GM21515 (cell line): Measurements from ENCODE around the gene AQP12B.
"Not testable (repeated sequence)": the region's sequence is repeated elsewhere in the genome, so short reads cannot be mapped to it uniquely, and the experiment has no call there.

ENCODE experiments used
- ATAC-seq: cut with Tn5 transposase; IDR thresholded peaks from one replicate; pipeline ENCODE4 v1.9.1; 2021; ENCODE audit not compliant: unreplicated experiment

AQP12B gene, protein sequence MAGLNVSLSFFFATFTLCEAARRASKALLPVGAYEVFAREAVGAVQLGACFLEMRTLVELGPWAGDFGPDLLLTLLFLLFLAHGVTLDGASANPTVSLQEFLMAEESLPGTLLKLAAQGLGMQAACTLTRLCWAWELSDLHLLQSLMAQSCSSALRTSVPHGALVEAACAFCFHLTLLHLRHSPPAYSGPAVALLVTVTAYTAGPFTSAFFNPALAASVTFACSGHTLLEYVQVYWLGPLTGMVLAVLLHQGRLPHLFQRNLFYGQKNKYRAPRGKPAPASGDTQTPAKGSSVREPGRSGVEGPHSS

DNA sequence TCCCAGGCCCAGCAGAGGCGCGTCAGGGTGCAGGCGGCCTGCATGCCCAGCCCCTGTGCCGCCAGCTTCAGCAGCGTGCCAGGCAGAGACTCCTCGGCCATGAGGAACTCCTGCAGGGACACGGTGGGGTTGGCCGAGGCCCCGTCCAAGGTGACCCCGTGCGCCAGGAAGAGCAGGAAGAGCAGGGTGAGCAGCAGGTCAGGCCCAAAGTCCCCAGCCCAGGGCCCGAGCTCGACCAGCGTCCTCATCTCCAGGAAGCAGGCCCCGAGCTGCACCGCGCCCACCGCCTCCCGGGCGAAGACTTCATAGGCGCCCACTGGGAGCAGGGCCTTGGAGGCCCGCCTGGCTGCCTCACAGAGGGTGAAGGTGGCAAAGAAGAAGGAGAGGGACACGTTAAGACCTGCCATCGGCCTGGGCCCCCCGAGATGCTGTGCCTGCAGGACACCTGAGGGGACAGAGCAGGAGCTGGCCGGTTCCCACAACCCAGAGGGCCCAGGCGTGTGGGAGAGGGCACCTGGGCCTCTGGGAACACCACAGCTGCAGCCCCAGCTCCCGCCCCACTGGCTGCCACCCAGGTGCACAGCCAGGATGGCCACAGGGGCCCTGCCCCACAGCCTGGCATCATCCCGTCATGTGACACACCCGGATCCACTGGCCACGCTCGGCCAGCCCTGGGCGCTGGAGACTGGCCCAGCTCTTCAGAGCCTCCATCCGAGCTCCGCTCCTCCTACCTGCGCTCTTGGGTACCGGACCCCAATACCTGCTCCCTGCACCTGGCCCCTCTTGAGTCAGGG, at the start of gene AQP12B:
TSS of gene AQP12B (minus strand) at position 455 of the 794 bp plus-strand sequence. CDS start at position 407, 48 bp downstream.
- not testable (repeated sequence) for ATAC-seq

DNA sequence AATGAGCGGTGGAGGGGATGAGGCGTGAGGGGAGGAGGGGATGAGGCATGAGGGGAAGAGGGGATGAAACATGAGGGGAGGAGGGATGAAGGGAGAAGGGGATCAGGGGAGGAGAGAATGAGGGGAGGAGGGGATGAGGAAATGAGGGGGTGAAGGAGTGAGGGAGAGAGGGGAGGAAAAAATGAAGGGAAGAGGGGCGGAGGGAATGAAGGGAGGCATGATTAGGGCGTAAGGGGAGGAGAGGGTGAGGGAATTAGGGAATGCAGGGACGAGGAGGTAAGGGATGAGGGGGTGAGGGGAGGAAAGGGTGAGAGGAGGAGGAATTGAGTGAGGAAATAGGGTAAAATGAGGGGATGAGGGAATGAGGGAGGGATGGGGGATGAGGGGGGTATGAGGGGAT, 49.5 kb upstream of the AQP12B start:
- no peak for ATAC-seq

DNA sequence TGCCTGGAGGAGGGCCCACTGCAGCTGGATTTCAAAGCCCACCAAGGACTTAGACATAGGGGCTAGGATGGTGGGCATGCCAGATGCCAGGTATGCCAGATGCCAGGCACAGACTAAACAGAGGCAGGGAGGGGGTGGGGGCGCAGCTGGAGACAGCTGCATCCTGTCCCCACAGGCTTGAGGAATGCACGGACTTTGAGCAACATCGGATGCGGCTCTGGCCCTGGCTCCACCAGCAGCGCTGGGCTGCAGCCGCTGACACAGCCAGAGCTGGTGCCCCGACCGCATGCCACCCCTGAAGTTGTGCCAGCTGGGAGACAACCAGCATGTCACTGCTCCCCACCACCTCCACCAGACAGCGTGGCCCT, 48.5 kb upstream of the AQP12B start:
- no peak for ATAC-seq

DNA sequence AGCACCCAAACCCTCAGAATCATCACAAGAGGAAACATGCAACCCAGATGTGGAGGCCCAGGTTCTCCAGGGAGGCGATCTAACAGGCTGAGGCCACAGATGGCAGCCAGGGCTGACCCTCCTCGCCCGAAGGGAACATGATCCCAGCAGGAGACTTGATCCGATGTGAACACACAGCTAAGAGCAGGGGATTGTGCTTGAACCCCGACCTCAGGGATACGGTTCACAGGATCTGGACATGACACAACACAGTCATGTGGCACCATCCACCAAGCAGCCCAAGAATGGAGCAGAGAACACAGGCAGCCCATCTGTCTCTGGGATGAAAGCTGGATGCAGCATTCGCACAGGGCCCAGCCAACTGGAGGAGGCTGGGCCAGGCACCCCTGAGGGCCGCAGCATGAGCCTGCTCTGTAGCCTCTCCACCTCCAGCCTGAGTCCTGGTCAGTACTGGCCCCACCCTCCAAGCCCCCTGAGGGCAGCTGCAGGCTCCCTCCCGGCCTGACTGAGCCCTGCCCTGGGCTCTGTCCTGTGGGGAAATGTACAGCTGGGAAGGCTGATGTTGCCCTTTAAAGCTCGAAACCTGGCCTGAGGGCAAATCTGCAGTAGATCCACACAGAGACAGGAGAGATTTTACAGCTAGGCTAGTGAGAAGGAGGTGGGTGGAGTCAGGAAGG, 48.0 kb upstream of the AQP12B start:
- no peak for ATAC-seq

DNA sequence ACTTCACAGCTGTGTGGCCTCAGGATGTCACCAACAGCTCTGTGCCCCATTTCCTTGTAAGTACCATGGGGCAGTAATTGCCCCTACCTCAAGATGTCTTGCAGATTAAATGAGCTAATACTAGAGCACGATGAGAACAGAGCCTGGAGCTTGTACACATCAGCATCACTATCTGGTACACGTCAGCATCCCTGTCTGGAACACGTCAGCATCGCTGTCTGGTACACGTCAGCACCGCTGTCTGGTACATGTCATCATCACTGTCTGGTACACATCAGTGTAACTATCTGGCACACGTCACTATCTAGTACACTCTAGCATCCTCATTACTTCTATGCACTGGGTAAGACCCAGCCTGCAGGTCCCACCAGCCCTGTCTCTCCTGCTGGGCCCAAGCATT, 46.1 kb upstream of the AQP12B start:
- ATAC-seq = no peak

DNA sequence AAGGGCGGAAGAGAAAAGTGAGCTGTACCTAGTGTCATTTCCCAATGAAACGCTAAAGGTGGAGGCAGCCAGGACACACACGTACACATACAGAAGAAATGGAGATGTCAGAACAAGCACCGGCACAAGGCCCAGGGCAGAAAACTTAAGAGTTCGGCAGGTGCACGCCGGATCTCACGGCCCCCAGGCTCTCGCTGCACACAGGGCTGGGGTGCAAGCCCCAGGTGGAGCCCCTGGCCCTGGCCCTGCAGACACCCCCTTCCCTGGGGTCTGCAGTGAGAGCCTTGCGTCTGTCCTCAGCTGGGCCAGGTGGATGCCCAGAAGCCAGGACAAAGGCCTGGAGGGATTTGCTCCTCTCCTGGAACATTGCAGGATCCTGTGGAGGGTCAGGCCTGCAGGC, 45.7 kb upstream of the AQP12B start:
- no peak for ATAC-seq

DNA sequence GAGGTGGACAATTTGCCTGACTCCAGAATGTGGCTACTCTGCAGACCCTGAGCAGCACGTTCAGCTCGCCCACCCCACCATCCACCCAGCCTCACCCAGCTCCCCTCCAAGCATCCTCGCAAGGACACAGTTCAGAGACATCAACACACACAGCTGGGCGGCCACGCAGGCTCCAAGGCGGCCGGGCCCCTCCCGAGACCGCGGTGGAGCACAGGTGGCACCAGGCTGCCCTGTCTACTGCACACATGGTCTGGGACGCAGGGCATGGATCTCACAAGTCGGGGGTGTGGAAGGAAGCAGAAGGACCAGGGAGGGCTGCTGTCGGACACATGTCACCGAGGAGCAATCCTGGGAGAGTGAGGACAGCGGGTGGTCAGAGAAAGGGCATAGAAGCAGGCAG, 45.2 kb upstream of the AQP12B start:
- ATAC-seq = no peak

DNA sequence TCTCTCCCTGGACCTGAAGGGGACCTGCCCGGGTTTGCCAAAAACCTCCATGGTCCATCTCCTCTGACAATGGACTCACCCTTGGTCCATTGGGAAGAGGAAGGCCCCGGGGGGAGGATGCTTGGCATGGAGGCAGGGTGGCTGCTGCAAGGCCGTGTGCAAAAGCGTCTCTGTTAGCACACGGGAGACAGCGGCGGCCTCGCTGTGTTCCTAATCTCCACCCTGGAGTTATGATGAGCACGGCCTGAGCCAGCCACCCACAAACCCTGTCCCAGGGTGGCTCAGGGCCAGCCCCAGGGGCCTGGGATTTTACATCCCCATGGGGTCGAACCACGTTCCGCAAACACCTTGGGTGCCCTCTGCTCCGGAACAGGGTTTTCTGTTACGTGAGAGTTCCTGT, 44.8 kb upstream of the AQP12B start:
- ATAC-seq = no peak

DNA sequence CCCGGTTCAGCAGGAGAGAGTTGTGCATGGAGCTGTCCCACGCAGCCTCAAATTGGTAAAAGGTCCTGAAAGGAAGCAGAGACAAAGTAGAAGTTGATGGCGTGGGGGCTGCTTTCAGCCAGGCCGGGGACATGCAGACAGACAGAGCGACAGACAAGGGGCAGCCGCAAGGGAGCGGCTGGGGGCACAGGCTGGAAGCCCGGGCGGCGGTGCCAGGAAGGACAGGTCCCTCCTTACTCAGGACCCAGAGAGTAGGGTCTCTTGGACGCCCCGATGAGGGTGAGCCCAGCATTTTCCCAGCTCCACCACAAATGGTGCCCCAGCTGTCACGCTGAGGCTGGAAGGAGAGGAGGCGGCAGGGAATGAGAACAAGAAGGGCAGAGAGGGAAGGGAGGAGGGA, 44.2 kb upstream of the AQP12B start:
- no peak for ATAC-seq

DNA sequence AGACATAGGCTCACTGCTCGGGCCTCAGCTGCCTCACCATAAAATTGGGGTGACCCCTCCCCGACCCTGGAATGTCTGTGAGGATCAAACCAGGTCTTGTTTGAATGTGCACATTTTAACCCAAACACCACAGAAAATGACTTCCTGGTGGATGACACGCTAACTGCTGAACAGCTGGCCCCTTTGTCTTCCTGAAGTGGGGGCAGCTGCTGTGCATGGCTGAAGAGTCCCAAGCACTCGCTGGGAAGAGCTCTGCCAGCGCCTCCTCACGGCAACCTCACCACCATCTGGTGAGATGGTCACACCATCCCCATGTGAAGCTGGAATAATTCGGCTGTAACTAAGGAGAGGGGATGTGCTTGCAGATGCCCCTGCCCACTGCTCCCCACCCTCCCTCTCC, 43.0 kb upstream of the AQP12B start:
- no peak for ATAC-seq

DNA sequence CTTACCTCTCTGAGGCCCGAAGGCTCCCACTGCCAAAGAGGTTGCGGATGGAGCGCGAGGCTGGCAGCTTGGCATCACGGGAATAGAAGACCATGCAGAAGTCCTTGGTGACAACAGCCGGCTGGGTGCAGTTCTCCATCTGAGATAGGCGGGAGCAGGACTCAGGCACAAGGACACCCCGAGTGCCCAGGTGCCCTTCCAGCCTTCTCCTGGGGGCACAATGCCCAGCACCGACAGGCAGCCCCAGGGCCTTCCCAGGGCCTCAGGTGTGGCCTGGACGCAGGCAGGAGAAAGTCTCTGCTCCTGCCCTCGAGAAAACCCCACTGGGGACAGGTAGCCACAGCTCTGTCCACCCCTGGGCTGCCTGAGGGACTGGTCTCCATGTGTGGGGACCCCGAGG, 42.6 kb upstream of the AQP12B start:
- no peak for ATAC-seq

DNA sequence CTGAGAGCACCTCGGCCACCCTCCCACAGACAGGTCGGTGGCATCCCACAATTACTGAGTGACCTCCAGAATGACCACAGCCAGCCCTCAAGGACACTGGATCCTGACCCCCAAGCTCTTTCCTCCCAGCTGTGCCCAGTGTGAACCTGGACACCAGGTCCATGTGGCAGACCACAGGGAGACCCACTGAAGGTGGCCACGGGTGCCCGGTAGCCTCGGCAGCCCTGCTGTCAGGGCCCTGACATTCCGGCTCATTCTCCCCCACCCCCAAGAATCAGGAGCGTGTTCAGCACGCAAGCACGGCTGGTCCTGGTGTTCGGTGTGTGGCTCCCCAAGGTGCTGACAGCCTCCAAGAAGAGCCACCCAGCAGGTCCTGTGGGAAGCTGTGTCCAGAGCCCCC, 41.7 kb upstream of the AQP12B start:
- no peak for ATAC-seq

DNA sequence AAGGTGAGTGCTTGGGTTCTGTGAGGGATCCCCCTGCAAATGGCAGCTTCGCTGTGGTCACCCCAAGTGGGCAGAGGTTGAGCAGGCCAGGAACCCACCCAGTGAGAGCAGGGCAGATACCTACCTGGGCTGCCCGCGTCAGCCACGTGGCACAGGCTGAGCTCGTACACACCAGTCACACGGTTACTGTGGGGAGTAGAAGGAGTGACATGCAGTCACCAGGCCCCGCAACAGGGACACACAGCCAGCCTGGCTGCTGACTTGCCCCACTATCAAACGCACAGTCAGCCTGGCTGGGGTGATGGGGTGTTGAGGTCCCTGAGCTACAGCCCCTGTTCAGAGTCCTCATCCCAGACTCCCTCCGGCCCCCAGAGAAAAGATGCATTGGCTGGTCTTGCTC, 41.2 kb upstream of the AQP12B start:
- ATAC-seq = no peak

DNA sequence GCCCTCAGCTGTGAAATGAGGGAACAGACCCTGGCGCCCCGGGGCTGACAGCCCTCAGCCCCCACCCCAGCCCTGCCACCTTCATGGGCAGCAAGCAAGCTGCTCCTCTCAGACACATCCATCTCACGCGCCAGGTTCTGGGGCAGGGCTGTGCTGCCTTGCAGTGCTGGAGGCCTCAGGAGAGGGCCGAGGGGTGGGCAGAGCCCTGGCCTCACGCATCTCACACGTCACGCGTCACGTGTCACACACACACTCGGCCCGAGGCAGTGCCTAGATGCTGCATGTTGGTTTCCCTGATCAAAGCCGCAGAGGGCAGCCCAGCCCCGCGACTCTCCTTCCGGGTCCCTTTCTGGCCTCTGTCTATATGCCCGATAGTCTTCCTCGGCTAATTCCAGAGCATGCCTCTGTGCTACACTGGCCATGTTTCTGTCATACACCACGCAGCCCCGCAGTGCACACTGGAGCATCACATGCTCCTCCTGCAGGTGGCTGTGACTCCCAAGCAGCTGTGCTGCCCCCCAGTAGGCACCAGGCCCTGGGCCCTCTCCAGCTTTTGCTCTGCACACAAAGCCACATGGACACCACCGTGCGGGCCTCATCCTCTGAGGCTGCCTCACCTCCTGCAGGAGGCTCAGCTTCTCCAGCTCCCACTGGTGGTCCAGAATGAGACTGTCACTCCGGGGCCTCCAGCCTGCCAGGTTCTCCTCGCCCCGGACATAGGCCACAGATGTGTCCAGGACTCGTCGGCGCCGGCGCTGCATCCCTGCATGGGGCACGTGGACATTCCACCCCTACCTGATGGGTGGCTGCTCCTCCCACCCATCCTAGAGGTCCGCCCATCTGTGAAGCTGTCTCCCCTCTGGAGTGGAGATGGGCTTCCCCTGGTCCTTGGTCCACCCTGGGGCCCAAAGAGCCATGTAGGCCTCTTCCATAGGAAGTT, 40.4 kb upstream of the AQP12B start:
- no peak for ATAC-seq

DNA sequence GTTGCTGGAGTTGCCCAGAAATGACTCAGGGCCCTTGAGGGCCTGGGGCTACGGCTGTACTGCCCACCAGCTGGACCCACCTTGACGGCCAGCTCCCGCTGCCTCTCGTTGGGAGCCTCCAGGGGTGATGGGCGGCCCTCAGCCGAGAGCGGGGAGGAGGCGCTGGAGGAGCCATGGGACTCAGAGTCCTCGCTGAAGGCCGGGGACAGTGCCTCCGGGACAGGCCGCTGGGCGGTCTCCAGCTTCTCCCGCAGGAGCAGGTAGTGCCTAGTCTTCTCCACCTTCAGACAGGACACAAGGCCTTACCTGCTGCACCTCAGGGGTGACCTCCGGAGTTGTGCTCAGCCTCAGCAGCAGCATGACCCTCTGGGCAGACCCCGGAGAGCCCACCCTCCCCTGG, 39.7 kb upstream of the AQP12B start:
- ATAC-seq = no peak

DNA sequence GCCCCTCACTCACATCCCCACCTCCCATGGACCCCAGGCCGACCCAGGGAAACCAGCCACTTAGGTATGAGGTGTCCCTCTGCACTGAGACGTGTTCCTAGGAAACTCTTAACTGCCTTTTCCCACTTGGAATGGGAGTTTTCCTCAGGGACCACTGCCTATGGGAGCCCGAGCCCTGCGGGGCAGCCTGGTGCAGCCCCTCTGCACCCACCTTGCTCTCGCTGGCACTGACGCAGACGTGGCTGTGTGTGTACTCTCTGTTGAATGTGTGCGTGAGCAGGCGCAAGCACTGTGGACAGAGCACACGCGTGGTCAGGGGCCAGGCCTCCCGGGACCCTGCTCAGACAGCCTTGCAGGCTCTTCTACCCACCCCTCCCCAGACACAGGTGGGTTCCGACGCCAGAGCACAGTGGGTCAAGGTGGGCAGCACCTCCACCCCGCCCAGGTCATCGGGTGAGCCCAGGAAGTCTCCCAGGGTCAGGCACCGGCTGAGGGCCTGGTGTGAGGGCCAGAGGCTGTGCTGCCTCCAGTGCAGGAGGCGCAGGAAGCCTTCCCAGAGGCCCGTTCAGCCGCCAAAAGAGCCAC, 39.0 kb upstream of the AQP12B start:
- ATAC-seq = no peak

DNA sequence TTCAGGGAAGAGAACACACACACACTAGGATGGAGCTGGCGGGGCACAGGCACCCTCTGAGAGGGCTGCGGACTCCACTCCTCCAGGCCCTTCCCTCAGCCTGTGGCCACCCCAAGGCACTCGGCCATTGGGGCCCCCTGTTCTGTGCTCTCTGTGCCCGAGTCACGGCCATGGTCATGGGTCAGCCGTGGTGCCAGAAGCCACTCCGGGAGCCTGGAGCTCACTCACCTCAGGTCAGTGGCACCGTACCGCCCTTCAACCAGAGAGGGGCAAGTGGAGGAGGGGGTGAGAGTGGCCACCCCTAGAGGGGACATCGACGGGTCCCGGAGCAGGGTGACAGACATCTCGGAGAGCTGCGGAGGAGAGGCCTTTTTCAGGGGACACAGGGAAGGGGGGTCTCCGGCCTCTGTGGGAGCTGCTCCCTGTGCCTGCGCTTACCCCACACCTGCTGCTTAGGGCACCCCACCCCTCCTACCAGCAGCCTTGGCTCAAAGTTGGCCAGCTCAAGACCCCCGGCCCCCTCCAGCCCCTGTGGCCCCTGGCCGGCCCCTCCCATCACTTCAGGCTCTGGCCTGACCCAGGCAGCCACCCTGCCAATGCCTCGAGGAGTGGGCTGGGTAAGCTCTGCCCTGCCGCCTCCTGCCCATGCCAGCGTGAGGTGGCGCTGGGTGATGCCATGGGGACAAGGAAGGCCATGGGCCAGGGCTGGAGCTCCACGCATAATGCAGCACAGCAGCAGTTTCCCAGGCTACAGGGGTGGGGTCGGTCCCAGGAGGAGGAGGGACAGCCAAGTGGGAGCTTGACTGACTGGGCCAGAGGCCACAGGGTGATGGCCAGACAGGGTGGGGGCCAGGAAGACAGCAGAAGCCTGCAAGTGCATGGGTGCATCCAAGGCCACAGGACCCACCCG, 38.3 kb upstream of the AQP12B start:
- ATAC-seq = no peak

DNA sequence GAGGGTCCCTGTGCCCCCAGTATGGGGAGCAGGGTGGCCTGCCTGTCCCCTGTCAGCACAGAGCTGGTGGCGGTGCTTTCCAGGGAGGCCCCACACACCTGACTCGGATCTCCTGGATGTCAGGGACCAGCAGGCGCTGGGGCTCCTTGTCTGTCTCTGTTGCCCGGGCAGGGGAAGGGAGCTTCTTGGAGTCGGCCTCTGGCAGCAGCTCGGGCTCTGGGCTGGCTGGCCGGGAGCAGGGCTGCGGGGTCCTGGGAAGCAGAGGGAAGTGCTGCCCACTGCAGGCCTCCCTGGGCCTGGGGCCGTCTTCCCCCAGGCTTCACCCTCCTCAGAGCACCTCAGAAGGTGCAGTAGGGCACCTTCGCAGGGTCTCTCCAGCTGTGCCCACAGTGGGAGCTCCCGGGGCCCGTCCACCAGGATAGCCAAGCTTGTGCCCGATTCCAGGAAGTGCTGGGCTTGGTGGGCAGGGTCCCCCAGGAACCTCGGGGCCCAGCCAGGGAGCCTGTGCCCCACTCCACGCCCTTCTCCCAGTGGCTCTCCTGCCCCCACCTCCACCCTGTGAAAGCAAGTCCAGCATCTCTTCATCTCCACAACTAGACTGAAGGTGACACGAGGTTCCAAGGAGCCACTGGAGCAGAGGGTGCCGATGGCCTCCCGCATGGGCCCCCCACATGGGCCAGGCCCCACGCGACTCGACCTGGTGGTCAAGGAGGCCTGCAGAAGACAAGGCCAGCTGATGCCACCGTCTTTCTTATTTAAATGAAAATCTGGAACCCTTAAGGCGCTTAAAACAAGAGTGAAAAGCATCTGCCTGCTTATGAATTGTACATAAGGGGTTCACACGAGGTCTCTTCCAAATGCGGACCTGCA, 37.2 kb upstream of the AQP12B start:
- no peak for ATAC-seq
